GM21390 (cell line): ENCODE measurements around the gene MAN1B1.

Experiments used
- ATAC-seq: cut with Tn5 transposase; IDR thresholded peaks from one replicate; pipeline ENCODE4 v1.9.1; 2021; ENCODE audit not compliant: unreplicated experiment

Gene MAN1B1

DNA sequence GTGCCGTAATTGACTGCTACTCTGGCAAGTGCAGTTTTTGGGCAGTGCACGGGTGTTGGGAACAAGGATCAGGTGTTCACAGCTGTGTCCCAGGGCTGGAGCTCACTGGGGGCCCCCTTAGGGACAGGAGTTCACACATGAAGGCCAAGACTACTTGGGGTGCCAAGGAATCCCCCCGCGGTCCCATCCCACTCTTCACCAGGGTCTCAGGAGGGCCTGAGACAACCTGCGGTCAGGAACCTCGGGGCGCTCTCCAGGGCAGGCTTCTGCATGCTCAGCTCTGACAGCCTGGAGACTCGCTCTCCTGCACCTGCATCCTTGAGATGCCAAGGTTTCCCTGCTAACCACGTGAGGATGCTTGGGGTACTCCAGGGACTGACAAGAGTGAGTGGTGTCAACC is 2.3 kb upstream of the MAN1B1 start:
- no peak for ATAC-seq

DNA sequence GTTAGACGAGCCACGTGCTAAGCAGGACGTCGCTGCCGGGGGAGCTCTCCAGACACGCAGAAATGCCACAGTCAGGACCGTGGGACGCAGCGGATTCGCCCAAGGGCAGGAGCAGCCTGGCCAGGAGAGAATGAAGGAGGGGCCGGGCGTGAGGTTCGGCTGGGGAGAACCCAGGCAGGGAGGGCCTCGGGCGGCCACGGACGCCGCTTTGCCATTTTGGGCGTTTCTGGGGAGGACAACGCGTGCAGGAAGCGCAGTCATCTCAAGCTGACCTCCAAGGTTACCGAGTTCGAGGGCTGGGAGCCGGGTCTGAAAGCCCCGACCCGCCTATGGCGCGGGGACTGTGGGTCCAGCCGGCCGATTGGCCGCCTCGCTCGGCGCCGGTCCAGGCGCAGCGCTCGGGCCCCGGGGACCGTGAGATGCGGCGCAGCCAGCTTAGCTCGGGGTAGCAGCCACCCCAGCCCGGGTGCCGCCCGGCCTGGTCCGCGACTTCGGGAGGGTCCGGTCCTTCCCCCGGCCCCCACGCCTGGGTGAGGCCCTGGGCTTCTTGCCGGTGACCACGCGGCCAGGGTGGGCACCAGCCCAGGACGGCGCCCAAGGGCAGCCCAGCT is 760 bp upstream of the MAN1B1 start:
- ATAC-seq: peak; percentile 6

DNA sequence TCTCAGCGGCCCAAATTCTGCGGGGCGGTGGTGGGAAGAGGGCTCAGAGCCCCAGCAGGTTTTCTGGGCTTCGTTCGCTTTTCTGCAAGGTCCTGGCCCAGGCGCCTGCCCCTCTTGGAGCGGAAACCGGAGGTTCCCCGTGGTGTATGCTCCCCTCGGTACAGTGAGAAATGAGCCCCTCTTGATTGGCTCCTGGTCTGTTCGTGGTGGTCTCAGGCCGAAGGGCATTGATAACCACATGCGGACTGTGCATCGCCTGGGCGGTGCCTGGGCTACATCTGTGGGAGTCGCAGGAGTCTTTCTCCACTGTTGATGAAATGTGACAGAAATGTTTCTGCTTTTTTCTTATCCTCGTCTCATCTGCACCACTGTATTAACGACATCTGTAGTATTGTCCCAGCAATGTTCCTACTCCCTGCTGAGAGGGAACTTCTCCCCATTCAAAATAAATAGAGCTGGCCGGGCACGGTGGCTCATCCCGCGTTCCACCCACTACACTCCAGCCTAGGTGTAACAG is 682 bp downstream of the MAN1B1 start:
- no peak for ATAC-seq

DNA sequence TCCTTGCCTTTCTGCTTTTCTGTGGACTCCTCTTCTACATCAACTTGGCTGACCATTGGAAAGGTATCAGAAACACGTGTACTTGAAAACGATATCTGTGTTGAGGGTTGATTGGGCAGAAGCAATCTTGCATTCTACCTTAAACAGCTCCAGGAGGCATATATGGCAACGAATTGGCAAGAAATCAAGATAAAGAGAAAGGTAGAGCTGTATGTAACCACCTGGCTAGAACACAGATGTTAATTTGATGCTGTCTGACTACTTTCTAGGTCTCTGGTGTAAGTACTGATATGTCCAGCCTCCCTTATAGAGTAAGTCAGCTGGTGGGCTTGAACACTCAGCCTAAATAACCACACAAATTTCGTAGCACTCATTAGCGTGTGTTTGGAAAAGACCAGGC is 1.3 kb downstream of the MAN1B1 start:
- no peak for ATAC-seq

DNA sequence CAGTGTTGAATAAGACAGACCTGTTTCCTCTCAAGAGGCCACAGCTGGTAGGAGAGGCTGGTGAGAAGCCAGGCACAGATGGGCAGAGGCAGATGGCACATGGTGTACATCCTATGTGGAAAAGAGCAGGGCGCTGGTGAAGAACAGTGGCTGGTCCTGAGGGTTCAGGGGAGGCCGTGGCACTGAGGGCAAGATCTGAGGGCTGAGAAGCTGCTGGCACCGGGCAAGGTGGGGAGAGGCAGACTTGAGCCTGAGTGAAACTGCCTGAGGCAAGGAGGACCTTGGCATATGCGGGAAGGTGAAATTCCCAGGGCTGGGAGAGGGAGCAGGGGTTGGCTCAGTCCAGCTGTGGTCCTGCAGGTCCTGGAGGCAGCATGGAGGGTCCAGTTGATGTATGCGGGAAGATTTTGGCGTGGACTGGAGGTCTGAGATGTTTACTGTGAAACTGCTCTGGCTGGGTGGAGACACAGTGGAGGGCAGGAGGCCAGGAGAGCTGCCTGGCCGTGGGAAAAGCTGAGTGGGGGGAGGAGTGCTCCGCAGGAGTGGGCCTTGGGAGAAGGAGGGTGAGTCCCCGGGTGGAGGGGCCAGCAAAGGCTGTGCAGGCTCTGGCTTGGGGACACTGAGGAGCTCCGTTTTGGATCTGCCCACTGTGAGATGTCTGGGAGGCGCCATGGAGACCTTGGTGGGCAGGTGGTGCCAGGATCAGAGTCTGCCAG is 2.6 kb downstream of the MAN1B1 start:
- no peak for ATAC-seq

DNA sequence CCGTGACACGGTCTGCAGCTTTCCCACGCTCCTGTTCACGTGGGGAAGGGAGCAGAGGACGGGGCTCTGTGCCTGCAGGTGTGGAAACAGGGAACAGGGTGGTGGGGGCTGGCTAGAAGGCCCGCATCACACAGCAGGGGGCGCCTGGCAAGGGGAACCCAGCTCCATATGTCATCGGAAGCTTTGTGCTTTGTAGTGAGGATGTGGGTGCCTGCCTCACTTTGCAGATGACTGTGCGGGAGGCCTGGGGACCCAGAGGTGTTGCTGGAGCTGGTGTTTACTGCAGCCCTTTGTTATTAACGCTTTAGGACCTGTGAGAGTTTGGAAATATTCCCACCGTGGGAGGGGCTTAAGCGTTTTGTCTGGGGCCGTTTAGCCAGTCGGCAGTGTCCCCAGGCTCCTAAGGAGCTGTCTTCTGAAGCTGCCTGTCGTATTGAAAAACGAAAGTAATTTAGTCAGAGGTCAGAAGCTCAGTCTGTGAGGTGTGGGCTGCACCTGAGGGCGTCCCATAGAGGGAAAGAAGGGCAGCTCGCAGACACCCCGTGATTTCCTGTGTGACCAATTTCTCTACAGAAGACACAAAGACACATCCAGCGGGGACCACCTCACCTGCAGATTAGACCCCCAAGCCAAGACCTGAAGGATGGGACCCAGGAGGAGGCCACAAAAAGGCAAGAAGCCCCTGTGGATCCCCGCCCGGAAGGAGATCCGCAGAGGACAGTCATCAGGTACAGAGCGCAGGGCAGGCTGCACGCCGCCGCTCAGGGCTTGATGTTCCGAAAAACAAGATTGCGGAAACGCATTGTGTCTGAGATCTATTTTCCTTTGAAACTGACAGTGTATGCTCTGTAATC is 9.1 kb downstream of the MAN1B1 start:
- peak; percentile 65 for ATAC-seq

DNA sequence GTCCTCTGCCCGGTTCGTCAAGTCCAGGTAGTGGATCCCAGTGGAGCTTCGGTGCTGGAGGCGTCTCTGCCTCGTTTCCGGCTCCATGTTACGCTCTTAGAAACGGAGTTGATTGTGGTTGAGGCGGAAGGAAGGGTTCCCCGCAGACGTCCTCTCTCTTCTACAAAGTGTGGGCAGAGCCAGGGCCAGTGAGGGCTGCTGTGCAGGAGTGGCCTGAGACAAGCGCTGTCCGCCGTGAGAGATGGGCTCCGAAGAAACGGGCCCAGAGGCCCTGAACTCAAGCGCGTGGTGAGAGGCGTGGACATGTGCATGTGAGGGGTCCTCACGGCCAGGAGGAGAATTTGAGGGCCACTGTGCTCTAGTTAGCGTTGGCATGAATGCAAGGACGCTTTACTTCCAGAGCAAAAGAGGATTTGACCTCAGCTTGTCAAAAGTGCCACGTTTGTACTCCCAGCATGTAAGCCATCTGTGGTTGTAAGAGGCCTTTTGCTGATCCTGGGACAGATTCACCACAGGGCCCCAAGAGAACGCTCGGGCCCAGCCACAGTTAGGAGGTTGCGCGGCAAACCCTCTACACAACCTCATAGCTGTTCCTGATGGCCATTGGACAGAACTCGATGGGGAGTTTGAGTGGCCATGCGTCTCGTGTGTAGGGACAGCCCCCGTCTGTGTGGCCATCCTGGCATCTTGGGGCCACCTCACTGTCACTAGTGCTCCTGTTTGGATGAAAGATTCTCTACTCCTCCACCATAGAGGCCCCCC is 10.2 kb downstream of the MAN1B1 start:
- no peak for ATAC-seq

DNA sequence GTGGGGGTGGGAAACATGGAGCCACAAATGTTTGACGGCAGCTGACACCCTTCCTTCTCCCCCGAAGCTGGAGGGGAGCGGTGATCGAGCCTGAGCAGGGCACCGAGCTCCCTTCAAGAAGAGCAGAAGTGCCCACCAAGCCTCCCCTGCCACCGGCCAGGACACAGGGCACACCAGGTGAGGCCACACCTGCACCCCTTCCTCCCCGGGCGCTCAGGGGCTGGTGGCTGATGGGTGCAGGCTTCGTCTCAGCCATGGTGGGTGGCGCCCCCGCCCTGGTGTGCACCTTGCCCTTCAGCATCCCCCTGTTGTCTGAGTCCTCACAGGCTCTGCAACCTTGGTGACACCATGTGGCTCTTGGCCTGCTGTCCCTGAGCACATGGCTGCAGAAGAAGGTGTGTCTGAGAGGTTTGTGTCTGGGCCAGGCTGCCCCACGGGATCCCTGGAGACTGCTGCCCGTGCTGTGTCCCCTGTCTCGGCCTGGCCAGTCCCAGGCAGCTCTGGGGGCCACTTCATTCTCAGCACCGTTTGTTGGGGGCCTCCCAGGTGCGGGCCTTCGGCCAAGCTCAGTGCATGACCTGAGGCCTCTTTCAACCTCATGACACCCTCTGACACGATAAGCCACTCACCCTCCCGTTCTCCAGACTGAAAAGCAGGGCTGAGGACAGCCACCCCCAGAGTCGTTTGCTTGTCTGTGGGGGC is 11.1 kb downstream of the MAN1B1 start:
- ATAC-seq: no peak

DNA sequence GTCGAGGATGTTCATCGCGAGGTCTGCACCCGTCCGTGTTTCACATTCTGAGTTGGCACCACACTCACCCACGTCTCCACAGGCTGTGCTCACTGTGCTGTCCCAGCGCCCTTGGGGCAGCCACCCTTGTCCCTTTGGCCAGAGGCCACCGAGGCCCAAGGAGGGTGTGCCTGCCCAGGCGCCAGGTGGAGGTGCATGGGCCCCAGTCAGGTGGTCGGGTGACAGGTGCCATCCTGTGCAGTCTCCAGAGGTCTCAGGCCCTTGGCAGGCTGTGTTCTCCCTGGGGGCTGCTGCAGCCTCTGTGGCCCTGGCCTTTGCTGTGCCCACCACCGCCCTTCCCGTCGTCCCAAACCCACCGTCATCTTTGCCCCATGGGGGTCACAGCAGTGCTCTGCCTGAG is 12.4 kb downstream of the MAN1B1 start:
- ATAC-seq: no peak

DNA sequence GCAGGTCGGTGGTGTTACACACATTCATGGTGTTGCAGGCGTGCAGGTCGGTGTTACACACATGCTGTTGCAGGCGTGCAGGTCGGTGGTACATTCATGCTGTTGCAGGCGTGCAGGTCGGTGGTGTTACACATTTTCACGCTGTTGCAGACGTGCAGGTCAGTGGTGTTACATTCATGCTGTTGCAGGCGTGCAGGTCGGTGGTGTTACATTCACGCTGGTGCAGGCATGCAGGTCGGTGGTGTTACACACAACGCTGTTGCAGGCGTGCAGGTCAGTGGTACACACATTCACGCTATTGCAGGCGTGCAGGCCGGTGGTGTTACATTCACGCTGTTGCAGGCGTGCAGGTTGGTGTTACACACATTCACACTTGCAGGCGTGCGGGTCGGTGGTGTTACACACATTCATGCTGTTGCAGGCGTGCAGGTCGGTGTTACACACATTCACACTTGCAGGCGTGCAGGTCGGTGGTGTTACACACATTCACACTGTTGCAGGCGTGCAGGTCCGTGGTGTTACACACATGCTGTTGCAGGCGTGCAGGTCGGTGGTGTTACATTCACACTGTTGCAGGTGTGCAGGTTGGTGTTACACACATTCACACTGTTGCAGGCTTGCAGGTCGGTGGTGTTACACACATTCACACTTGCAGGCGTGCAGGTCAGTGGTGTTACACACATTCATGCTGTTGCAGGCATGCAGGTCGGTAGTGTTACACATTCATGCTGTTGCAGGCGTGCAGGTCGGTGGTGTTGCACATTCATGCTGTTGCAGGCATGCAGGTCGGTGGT is 16.6 kb downstream of the MAN1B1 start:
- no peak for ATAC-seq

DNA sequence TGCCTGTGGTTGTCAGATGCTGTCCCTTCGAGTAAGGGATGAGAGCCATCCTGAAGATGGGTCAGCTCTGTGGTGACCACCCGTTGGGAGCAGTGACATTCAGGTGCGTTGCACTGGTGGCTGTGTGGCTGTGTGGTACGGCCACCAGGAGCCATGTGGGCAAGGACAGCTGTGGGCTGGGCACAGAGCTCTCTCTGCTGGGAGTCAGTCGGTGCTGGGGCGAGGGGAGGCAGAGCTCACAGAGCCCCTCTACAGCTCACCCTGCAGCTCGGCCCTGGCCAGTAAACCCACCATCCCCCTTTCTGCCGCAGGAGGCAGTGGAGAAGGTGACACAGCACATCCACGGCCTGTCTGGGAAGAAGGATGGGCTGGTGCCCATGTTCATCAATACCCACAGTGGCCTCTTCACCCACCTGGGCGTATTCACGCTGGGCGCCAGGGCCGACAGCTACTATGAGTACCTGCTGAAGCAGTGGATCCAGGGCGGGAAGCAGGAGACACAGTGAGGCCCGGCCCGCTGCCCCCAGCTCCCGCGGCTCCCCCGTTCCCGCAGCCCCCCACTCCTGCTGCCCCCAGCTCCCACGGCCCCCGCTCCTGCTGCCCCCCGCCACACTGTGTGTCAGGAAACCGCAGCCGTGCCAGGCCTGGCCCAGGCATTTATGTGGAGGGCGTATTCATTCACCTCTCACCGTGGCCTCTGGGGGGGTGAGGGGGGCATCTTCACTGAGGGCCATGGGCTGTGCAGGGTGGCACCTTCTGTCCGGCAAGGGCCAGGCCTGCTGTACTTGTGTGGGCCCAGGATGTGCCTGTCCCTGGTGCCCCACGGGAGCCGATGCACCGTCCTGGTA is 19.3 kb downstream of the MAN1B1 start:
- ATAC-seq: no peak

DNA sequence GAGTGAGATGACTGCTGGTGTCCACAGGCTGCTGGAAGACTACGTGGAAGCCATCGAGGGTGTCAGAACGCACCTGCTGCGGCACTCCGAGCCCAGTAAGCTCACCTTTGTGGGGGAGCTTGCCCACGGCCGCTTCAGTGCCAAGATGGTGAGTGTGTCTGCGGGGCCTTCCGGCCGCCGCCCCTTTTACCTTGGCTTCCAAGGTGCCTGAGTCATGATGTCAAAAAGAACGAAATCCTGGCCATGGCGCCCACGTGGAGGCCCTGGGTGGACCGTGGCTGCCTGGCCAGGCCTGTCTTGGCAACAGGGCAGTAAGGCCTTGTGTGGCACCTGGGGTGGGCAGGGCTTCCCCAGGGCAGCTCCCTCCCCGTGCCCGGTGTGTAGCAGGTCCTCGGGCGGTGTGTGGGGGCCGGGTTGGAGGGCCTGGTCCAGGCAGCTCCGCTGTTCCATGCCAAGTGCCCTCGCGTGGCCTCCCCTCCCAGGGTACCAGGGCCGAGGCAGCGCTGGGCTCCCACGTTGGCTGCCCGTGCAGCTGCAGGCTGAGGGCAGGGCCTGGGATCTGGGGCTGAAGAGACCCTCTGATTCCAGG is 20.0 kb downstream of the MAN1B1 start:
- no peak for ATAC-seq

DNA sequence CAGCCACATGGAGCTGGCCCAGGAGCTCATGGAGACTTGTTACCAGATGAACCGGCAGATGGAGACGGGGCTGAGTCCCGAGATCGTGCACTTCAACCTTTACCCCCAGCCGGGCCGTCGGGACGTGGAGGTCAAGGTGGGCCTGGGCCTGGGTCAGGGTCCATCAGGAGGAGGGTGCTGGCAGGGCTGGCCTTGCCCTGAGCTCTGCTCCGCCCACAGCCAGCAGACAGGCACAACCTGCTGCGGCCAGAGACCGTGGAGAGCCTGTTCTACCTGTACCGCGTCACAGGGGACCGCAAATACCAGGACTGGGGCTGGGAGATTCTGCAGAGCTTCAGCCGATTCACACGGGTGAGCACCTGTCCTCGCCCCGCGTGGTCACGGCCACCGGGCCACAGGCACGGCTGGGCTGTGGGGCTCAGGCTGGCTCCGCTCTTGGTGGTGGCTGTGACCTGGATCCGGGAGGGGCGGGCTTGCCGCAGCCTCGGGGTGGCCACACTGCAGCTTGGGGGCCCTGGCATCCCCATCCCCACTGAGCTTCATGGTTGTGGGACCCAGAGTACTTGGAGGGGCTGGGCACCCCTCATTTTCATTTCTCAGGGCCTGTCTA is 20.6 kb downstream of the MAN1B1 start:
- ATAC-seq: no peak

DNA sequence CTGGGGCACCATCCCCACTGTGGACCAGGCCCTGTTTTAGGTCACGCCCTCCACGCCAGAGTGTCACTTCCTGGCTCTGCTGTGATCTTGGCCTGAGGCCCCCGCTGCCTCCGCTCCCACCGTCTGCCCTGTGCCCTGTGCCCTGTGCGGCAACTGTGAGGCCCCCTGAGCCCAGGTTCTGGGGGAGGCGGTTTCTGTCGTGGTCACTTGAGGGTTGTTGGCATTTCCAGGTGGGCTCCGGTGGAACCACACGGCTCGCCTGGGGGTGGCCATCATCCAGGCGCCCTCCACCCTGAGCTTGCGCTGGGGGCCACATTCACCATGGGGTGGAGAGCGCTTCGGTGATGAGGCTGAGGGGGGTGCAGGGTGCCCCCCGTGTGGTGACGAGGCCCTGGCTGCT is 21.2 kb downstream of the MAN1B1 start:
- no peak for ATAC-seq

DNA sequence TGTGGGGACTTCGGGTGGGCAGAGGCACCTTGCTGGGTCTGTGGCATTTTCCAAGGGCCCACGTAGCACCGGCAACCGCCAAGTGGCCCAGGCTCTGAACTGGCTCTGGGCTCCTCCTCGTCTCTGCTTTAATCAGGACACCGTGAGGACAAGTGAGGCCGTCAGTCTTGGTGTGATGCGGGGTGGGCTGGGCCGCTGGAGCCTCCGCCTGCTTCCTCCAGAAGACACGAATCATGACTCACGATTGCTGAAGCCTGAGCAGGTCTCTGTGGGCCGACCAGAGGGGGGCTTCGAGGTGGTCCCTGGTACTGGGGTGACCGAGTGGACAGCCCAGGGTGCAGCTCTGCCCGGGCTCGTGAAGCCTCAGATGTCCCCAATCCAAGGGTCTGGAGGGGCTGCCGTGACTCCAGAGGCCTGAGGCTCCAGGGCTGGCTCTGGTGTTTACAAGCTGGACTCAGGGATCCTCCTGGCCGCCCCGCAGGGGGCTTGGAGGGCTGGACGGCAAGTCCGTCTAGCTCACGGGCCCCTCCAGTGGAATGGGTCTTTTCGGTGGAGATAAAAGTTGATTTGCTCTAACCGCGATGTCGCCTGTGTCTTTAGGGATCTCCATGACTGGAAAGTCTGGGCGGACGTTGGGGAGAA is 21.9 kb downstream of the MAN1B1 start:
- ATAC-seq: no peak

DNA sequence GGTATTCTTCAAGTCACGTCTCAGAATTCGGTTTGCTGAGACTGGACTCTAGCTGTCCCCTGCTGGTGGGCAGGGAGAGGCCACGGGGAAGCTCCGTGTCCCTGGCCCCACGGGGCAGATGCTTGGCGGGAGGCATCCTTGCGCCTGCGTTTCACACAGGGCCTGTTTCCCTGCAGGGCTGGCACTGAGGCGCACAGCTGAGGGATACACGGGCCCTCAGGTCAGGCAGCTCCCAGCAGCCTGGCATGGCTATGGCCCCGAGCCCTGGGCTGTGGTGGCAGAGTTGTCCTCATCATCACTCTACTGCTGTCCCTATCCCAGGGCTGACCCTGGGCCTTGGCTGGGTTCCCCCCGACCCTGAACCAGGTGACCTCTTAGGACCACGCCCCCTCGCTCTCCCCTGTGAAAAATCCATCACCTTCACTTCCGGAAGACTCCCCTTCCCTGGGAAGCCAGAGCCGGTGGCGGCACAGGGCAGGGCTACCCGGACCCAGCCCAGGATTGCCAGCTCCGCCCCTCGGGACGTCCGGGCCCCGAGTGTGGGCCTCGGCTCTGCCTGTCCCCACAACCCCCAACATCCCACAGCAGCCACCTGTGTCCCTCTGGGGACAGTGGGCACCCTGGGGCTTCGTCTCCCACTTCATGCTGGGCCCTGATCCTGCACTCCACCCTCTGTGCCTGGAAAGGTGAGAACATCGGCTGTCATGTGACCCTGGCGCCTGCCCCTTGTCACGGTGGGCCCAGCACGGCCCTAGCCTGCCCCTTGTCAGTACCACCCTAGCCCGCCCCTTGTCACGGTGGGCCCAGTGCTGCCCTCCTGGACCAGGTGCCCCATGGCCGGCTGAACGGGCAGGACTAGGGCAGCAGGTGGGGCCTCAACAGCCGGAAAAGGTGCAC is 22.7 kb downstream of the MAN1B1 start:
- no peak for ATAC-seq
